Keratinocyte (primary cell): ENCODE results near the gene RNF14. TPM values are rescaled to one million over a fixed set of nuclear protein-coding genes. Genes with fewer than 3 reads are reported as not detected.
A peak's percentile ranks its signal among the peaks of the same experiment; 100 is the strongest.

Source experiments
- DNase-seq: peaks from one replicate; pipeline ENCODE4 v3.0.0-alpha.2; 2011; ENCODE audit warnings: low read depth, missing footprints, low spot score
- FAIRE-seq: peaks from 2 replicates; lab custom pipeline; 2011; peaks lifted over from hg19 to GRCh38; lab: Jason Lieb, UNC
- H2AFZ ChIP-seq: 2 replicates; pipeline ENCODE4 v1.6.0; 2012; ENCODE audit warnings: low read length, control low read depth, inconsistent platforms; ENCODE audit not compliant: control insufficient read depth
- H3K27ac ChIP-seq: 2 replicates; pipeline ENCODE4 v1.5.1; 2011; ENCODE audit warnings: low read length; ENCODE audit not compliant: control insufficient read depth, insufficient read depth
- H3K27me3 ChIP-seq: 3 replicates; pipeline ENCODE4 v1.6.0; 2011; ENCODE audit warnings: low read length; ENCODE audit not compliant: control insufficient read depth, insufficient read depth; ENCODE audit errors: extremely low read depth
- H3K36me3 ChIP-seq, 2 experiments: 2 replicates in 1 of 2; 3 replicates in 1 of 2; pipeline ENCODE4 v1.5.1; 2011; ENCODE audit warnings: low read length in 2 of 2, mild to moderate bottlenecking in 1 of 2; ENCODE audit not compliant: control insufficient read depth in 2 of 2, insufficient read depth in 2 of 2; ENCODE audit errors: extremely low read depth in 1 of 2
- H3K4me1 ChIP-seq: 3 replicates; pipeline ENCODE4 v1.5.1; 2011; ENCODE audit warnings: low read length; ENCODE audit not compliant: control insufficient read depth, insufficient read depth; ENCODE audit errors: extremely low read depth
- H3K4me2 ChIP-seq: 3 replicates; pipeline ENCODE4 v1.6.0; 2011; ENCODE audit warnings: low read depth, low read length; ENCODE audit not compliant: control insufficient read depth, insufficient read depth; ENCODE audit errors: extremely low read depth
- H3K4me3 ChIP-seq, 3 experiments: fragments of 200-600 bp in 1 of 3; sonication (generic) in 1 of 3; 2 replicates in 2 of 3; 3 replicates in 1 of 3; pipeline ENCODE4 v1.5.1; 2011 to 2016; ENCODE audit warnings: low read length in 3 of 3, mild to moderate bottlenecking in 3 of 3, control low read depth in 2 of 3, inconsistent platforms in 1 of 3, low read depth in 1 of 3, mixed read lengths in 1 of 3, mixed run types in 1 of 3, moderate library complexity in 1 of 3; ENCODE audit not compliant: control insufficient read depth in 2 of 3, insufficient read depth in 2 of 3; ENCODE audit errors: extremely low read depth in 1 of 3
- H3K79me2 ChIP-seq: 2 replicates; pipeline ENCODE4 v1.6.0; 2012; ENCODE audit warnings: low read length; ENCODE audit not compliant: control insufficient read depth, insufficient read depth
- H3K9ac ChIP-seq: 3 replicates; pipeline ENCODE4 v1.6.0; 2011; ENCODE audit warnings: low read length; ENCODE audit not compliant: control insufficient read depth, insufficient read depth; ENCODE audit errors: extremely low read depth
- H3K9me1 ChIP-seq: 3 replicates; pipeline ENCODE4 v1.6.0; 2011; ENCODE audit warnings: low read length; ENCODE audit not compliant: control insufficient read depth, insufficient read depth; ENCODE audit errors: extremely low read depth
- H3K9me3 ChIP-seq: 2 replicates; pipeline ENCODE4 v1.5.1; 2012; ENCODE audit warnings: low read depth, low read length; ENCODE audit not compliant: control insufficient read depth
- H4K20me1 ChIP-seq: 3 replicates; pipeline ENCODE4 v1.6.0; 2011; ENCODE audit warnings: low read length; ENCODE audit not compliant: control insufficient read depth, insufficient read depth; ENCODE audit errors: extremely low read depth
- CTCF ChIP-seq, 3 experiments: IDR thresholded peaks in 1 of 3; conservative IDR thresholded peaks in 1 of 3; optimal IDR thresholded peaks in 1 of 3; 2 replicates in 2 of 3; 3 replicates in 1 of 3; pipeline versions ENCODE3 to v1.5.1; 2011; ENCODE audit warnings: low read length in 3 of 3, mild to moderate bottlenecking in 3 of 3, moderate library complexity in 2 of 3, control low read depth in 1 of 3, inconsistent platforms in 1 of 3; ENCODE audit not compliant: insufficient read depth in 2 of 3; ENCODE audit errors: extremely low read depth in 1 of 3
- EZH2 ChIP-seq: IDR thresholded peaks from one replicate; pipeline ENCODE4 v1.6.1; 2012; ENCODE audit warnings: inconsistent platforms, mild to moderate bottlenecking, low read length, moderate library complexity
- dilution Hi-C: fragments of 300-500 bp; cut with MboI; formaldehyde crosslinking; loops from one replicate; pipeline ENCODE4 v1.7.0; 2020; ENCODE audit warnings: low sequenced_read_pairs; ENCODE audit not compliant: extremely low pct_ligation_motif_present
- polyA plus RNA-seq, 5 experiments: library from polyadenylated mRNA; depleted of rRNA in 3 of 5; stranded (reverse) in 3 of 5; stranded (forward) in 1 of 5; unstranded in 1 of 5; fragments of >200 nt; gene quantifications; 1 replicate in 1 of 5; 2 replicates in 3 of 5; 3 replicates in 1 of 5; pipeline versions ENCODE4 v1.2.1 to v1.2.3, GENCODE V29; 2011 to 2012; ENCODE audit warnings: missing spikeins in 2 of 5, low read depth in 1 of 5, low replicate concordance in 1 of 5

RNF14 gene
- polyA plus RNA-seq, 1 donor (not counting 4 experiments of a cell fraction or from before 2014, with no cell fraction given): 65.8 TPM

GRCh38 chr5:141992349-141992963 is 23.6 kb downstream of the RNF14 start:
- TF ChIP-seq EZH2 (no peak), CTCF (optimal IDR thresholded peaks at IDR 0.05 in 1 of 3, IDR thresholded peaks at IDR 0.05 in 1 of 3, conservative IDR thresholded peaks at IDR 0.05 in 1 of 3; ENCODE audit: extremely low read depth in 1 of 3, insufficient read depth in 2 of 3, low read length in 3 of 3) (peak; percentile 44 to 66 (median 58))
- Histone ChIP-seq H3K36me3 (peaks cover 17 to 19% of the 10 kb centered on the region in 2 experiments), H2AFZ (no peak overlapping the region), H3K4me1 (peaks cover 2% of the 10 kb centered on the region), H4K20me1 (no peaks in the 10 kb centered on the region), H3K9me3 (no peaks in the 10 kb centered on the region), H3K79me2 (no peaks in the 10 kb centered on the region), H3K27me3 (no peaks in the 10 kb centered on the region), H3K9me1 (no peaks in the 10 kb centered on the region), H3K4me3 (no peak overlapping the region), H3K9ac (no peak overlapping the region), H3K27ac (no peak overlapping the region), H3K4me2 (no peak overlapping the region)
- dilution Hi-C loops: no loop called here
- peak; percentile 75 for FAIRE-seq
- no peak for DNase-seq

GRCh38 chr5:141994511-141995136 is 25.7 kb downstream of the RNF14 start:
- H3K4me3 ChIP-seq: no peak overlapping the region
- H3K4me2 ChIP-seq: no peak overlapping the region
- H2AFZ ChIP-seq: no peak overlapping the region
- H4K20me1 ChIP-seq: no peaks in the 10 kb centered on the region
- H3K36me3 ChIP-seq: peaks cover 18% of the 10 kb centered on the region in 2 experiments
- no peaks in the 10 kb centered on the region for H3K79me2 ChIP-seq
- H3K9ac ChIP-seq: no peak overlapping the region
- no peaks in the 10 kb centered on the region for H3K9me3 ChIP-seq
- DNase-seq: no peak
- dilution Hi-C loops: no loop called here
- no peaks in the 10 kb centered on the region for H3K27me3 ChIP-seq
- no peak for TF ChIP-seq CTCF (optimal IDR thresholded peaks at IDR 0.05 in 1 of 3, IDR thresholded peaks at IDR 0.05 in 1 of 3, conservative IDR thresholded peaks at IDR 0.05 in 1 of 3; ENCODE audit: extremely low read depth in 1 of 3, insufficient read depth in 2 of 3, low read length in 3 of 3)
- TF ChIP-seq EZH2: no peak
- FAIRE-seq: no peak
- no peaks in the 10 kb centered on the region for H3K9me1 ChIP-seq
- no peak overlapping the region for H3K27ac ChIP-seq
- peaks cover 2% of the 10 kb centered on the region for H3K4me1 ChIP-seq
